Activated CD4-positive, alpha-beta T cell treated with anti-CD3 and anti-CD28 coated beads, Interleukin-10, Interleukin-2, amounts not matched to agents 100 ng/mL and 50 ng/mL, durations not matched to agents 16 hours and 8 hours (primary cell): ENCODE measurements around the gene TENM4.

Source experiments
- DNase-seq: peaks from one replicate; pipeline ENCODE4 v3.0.0-alpha.2; 2020

Gene TENM4

DNA sequence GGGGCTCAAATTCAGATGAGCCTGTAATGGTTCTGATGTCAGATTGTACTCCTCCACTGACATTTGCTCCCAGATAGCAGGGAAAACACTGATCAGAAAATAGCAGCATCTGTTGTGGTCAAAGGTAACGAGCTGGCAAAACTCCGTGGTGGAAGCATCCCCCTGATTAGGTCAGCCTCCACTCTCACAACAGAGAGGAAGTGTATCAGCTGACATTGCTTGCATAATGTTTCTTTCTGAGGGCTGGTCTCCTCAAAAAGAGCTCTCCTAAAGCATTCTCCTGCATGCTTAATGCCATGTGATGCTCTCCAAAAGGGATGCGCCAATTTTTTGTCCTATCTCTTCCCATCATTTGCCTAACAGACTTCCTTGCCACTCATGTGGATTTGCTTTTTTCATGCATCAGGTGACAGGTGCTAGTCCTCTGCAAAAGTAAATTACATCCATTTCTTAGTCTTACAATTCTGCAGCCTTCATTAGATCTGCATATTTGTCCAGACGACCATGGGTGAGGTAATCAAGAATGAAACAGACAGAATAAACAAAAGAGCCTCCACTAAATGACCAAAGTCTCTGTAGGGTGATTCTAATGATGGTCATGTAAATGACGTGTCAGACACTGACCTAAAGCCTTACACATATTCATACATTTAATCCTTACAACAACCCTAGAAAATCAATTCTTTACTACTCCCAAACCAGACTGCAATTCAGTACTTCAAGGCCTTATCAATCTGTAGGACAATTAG lies 6.4 kb upstream of the TENM4 start:
- no peak for DNase-seq

DNA sequence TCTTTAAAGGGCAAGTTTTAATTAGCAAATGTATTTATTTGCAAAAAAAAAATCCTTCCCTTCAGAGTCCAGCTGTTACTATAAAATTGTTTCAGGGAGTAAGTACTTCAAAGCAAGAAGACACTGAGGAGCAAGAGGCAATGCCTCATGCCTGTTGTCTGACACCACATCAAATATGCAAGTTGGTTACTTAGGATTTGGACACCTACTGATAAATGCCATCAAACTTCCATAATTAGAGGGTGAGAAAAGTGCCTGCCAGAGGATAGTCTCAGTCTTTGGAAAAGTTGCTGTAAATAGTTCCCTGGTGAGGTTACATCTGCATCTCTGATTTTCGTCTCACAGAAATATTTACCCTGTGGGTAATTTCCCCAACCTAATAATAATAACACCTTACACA lies 4.1 kb upstream of the TENM4 start:
- DNase-seq: no peak

DNA sequence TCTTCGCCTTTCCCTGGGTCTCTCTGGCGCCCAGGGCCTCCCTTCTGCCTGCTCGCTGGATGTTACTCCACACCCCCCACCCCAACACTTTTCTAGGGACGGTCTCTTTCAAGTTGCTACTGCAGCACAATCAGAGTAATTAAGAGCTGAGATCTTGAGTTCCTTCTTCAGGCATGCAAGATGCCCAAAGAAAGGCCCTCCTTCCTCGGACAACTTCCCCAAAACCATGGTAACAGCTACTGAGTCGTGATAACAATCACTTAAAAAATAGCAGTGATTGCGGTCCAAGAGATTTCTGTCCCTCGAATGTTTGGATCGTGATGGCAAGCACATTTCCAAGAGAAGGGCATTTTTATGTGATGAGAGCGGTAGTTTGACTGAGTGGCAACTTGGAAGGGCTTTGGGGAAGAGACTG lies 638 bp upstream of the TENM4 start:
- DNase-seq: no peak

DNA sequence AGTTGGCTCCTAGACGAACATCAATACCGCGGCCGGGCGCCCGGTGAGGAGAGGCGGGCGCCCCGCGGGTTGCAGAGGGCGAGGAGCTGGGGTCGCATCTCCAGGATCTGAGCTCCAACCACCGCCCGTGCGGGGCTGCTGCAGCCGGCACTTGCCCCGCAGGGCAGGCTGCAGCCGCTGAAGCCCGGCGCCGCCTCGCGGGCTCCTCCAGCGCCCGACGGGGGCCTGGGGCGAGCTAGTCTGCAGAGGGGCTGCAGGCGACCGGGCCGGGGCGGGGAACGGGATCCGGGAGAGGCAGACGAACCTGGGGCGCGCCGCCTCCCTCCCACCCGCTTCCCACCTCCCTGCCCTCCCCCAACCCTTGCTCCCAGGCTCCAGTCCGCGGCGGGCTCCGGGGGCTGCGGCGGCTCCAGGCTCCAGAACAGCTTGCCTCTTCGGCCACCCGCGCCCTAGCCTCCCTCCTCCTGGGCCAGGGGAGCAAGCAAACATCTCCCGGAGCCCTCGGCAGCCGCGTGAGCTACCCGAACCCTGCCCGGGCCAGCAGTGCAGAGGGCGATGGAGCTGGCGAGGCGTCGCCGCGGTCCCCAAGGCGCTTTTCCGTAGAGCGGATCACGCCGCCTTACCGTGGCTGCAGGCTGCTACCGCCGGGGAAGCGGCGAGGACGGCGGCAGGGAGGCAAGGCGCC lies 802 bp downstream of the TENM4 start:
- peak; percentile 15 for DNase-seq

DNA sequence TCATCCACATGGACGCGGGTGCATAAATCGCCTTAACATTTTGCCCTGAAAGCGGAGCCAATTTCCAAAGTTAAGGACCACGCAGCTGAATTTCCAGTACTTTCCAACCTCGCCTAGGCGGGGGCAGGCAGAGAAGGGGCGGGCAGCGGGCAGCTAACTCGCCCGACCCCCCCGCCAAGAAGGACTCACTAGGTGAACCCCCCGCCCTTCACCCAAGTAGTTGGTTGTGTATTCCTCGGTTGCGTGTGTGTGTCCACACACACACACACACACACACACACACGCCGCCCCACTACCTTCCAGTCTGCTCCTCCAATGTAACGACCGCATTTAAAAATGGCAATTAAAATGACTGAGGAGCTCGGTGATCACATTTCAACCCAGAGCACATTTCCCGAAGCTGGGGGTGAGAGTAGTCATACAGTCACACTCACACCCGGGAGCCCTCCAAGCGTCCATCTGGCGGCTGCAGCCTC lies 1.4 kb downstream of the TENM4 start:
- DNase-seq: no peak

DNA sequence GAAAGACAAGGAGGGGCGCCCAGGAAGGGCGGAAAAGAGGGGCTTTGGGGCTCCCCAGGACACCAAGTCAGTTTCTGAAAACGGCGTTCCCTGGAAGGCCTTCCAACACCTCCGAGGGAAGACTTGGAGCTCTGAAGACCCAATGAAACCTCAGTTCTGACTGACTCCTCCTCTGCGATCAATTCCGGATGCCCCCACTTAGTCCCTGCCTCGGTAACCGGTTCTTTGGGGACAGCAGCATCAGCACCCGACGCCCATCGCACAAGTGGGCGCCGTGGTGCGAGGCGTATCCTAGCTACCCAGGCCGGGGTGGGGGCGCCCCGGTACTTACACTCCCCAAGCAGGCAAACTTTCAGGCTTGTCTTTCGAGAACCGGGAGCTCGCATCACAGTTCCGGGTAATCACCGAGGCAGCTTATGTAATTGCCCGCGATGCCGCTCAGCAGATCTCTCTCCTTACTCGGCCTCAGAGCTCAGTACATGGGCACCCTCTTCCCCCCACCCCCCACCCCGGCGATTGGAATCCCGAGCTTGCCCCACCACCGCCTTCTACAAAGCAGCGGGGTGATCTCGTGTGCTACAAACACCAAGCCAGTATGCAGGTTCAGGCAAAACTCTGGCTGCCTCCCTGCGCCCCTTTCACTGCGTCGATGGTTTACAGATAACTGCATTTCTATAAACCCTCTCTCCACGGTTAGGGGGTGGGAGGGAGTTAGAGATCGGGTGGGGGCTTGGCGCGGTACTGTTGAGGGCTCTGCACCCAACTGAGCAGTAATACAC lies 2.0 kb downstream of the TENM4 start:
- DNase-seq: no peak

DNA sequence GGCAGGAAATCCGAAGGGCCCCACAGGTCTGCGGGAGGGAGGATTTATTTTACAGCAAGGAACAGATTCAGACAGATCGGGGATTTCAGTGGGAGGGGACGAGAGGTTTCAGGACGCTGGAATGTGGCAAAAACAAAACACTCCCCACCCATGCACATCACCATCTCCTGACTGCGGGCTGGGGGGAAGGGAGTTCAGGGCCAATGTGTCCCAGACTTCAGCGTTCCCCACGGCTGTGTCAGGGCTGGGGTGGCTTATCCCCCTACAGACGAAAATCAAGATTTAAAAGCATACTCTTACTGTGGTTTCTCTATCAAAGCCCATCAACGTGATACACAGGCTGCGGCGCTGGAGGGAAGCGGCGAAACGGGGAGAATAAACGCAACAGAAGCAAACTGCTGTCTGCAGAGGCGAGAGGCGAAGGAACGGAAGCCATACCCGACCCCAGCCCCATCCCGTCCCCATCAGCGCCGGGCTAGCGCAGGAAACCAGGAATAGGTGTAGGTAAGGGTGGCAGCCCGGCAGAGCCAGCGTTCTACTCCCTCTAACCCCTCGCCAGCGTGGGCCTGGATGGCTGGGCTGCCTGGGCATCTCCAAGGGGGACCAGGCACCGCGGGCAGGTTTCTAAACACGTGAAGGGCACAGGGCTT lies 2.7 kb downstream of the TENM4 start:
- no peak for DNase-seq

DNA sequence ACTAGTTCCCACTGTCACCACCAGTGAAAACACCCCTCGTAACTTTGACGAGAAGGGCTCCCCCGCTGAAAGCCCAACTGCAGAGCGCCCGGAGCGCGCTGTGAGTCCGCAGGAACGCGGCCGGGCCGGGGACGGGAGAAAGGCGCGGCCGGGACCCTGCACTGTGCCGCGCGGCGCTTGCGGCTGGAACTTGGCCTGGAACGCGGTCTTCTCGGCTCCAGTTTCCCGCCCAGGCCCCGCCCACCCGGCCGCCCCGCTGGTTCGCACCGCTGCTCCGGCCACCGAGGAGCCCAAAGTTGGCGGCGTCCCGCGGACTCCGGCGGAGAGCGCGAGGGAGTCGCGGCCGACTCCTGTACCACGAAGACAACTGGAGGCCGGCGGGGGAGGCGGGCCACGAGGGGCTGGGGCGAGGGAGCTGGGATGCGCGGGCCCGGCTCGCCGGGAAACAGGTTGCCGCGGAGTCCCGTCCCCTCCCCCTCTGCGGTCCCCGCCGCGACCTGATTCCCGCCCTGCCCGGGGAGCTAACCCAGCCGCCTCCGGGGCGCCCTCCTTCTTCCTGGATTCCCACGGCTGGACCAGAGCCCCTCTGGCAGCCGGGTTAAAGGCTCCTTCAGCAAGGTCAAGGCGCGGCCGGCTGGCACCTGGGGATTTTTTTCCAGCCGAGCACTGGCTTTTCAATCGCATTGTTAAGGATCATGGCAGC lies 3.4 kb downstream of the TENM4 start:
- no peak for DNase-seq

DNA sequence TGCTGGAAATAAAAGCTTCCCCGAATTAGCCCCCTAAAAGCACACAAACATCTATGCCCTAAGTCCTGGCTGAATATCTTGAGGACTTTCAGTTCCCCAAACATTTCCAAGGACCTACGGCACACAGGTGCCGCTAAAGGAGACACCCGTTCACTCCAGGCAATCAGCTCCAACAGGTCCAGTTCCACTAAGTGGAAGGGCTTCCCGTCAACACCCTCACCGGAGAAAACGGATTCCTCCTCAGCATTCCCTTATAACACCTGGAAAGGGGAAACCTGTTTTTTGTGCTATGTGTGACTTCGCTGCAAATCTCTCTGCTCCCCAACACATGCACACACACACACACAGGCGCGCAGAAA lies 3.9 kb downstream of the TENM4 start:
- no peak for DNase-seq

DNA sequence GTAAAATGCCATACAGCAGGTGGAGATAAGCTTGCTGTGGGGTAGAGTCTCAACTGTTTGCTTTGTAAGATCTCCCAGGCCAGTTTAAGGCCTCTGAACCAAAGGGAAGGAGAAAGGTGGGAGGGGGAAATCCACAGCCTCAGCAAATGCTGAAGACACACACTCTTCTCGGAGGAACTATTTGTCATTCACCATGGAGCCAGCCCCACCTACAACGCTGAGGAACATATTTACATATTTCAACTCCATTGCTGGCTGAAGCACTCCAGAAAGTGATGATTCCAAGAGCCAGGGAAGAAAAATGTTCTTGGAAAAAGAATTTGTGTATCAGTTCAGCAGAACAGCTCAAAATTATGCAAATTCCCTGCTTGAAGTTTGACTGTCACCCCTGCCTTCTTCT lies 6.5 kb downstream of the TENM4 start:
- no peak for DNase-seq

DNA sequence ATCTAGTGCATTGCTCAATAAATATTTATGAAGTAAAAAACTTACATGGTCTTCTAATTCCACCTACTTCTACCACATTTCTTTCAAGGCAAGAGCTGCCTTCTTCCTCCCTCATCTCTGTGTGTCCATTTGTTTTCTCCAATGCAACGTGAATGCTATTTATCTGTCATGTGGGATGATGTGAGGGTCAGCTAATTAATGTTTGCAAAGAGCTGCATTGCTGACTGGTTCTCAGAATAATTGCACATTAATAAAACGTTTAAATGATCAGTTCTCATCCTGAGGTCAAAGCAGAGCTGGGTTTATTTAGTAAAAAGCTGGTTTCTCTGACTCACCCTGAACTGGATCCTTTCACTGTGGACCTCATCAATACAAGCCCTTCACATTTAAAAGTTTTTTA lies 8.7 kb downstream of the TENM4 start:
- DNase-seq: no peak

DNA sequence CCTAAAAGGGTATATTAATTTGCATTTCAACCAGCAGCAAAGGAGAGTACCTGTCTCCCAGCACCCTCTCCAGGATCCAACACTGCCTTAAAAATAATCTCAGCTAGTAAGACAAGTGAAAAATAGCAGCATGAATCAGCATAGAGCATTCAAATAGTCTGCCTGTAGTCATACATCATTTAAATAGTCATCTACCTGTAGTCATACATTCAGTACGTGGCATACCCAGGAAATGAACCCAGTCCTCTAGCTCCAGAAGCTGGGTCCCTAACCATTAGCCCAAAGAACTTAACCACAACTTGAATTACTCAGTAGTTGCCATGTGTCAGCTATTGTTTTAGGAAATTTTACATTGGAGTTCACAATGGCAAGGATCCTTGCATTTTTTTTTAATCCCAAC lies 9.3 kb downstream of the TENM4 start:
- DNase-seq: no peak

DNA sequence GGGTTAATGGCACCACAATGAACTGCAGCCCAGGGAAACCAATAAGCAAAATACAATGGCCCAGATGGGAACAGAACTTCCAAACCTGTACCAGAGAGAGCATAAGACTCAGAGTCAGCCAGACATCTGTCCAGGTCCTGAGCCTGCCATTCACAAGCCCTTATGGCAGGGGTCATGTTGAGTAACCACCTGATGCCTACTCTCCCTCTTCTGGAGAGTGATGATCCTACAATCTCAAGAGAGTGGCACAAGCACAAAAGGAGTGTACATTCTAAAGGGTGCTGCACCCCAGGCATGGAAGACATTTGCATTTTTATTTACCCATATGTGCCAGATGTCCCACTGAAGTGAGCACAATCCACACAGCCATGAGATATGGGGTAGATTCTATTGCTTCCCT lies 10.6 kb downstream of the TENM4 start:
- no peak for DNase-seq

DNA sequence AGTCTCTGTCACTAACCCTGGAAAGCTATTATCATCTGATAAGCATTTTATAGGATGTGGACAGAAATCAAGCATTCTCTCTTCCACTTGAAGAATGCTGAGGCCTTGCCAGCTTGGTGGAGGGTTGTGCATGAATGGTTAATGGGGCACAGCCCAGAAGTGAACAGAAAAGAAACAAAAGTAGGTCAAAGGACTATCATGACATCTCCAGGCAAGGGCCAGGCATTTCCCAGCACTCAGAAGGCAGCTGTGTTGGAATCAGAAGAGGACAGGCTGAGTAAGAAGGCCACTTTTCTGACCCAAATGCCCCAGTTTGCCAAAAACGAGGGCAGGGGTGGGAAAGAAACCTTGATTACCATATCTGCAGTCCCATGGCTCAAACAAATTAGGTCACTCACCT lies 12.4 kb downstream of the TENM4 start:
- DNase-seq: no peak

DNA sequence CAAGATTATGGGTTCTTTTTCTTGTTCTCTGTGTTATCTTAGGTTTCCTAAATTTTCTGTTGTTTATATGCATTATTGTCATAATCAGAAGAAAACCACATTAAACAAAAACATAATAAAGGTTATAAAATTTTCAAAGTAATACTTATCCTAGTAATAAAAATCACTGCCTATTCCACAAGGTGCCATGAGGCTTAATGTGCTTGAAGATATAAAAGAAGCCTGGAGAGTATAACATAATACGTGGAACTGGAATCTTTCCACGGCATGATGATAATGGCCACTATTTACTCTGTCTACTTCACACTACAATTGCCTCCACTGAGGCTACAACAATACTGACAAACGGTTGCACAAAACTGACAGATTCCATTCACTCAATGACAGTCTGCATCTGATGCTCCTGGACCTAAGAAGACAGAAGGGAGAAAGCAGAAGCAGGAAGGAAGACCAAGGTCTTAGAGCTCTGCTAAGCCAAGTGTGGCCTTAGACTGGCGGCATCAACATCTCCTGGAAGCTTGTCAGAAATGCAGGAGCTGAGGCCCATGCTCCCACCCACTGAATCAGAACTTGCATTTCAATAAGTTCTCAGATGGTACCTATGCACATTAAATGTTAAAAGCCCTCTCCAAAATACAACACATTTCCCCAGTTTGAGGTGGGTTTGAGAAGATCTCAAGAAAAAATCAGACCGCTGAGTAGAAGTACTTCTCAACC lies 13.1 kb downstream of the TENM4 start:
- DNase-seq: no peak

DNA sequence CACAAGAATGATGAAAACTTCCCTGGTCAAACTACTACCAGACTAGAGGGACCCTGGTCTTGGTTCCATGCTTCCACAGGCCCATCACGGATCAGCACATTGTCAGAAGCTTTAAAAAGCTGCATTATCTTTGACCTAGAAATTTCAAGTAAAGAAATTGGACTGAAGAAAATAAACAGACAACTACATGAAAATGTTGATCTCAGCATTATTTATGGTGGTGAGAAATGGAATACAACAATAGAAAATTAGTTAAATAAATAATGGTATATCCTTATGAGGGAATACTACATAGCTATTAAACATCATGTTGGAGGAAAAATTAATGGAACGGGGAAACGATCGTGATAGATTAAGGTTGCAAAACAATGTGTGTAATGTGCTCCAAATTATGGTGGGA lies 13.7 kb downstream of the TENM4 start:
- DNase-seq: no peak

DNA sequence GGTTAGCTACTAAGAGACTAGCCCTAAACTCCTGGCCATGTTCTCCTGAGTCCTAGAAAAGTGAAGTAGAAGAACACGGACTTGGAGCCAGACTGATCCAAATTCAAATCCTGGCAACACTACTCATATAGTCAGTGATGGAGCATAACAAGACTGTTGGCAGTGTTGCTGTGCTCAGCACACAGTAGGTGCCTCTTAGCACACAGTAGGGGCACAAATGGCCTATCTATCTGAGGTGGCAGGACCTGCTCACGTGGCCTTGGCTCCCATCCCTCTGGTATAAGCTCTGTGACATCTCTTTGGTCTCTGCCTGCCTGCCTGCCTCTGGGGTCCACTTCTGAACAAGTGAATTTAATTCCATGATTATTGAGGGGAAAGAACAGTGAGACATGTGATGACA lies 15.4 kb downstream of the TENM4 start:
- DNase-seq: no peak

DNA sequence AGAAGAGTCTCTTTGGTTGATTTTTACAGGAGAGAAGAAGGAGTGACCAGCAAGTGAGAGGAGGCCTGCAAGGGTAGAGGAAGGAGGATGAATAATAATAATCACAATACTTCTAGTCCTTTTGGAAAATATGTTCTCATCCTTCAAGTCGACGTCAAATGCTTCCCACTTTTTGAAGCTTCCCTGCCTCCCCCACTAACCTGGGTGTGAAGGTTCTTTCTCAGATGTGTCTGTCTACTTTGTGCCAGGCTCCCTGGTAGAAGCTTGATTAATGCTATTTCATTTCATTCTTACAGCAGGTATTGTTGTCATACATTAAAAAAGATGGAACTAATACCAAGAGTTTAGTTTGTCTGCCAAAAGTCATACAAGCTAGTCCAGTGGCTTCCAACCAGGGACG lies 17.1 kb downstream of the TENM4 start:
- no peak for DNase-seq

DNA sequence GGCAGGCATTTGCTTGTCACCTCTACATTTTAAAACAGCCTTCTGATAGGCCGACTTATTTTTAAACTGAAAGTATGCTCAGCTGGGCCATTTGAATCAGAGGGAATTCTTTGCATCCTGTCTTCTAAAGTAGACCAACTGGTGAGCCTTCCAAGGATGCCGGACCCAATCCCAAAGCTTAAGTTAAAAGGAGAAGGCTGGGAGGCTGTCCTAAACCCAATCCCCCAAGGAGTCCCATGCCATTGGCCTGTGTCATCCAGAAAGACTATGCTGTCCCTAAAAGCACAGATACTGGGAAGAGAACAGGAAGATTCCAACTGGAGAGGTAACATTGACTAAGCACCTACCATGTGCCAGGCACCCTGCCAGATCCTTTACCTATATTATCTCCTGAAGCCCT lies 18.0 kb downstream of the TENM4 start:
- no peak for DNase-seq

DNA sequence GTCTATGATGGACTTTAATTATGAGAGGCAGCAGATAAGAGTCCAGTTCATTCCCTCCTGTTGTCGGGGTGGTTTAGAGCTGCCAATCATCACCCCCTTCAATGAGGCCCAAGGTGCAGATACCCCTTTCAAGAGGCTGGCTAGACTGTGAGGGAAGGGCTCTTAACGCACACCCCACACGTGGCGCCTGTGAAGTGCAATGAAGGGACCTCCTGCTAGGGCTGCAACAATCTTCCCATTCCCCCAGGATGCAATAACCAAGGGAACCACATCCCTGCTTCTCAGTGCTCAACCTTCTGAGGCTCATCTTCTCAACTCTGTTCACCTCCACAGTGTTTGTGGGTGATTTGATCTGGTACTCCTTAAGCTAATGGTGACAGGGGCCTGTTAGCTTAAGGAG lies 19.0 kb downstream of the TENM4 start:
- DNase-seq: no peak

DNA sequence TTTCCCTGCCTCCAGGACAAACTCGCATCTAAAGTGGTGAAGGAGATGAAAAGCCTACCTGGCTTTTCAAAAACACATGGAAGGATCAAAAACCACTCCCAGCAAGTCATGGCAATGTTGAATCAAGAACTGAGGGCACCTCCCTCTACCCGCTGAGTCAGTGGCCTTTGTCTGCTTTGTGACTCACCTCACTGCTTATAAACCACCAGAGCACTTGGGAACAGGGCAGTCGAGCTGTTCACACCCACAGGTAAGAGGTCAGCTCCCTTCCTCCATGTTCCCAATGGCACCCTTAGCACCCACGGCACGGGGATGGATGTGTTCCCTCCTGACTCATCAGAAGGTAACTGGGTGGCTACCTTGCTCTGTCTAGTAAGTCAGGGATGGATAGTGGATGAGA lies 21.7 kb downstream of the TENM4 start:
- no peak for DNase-seq

DNA sequence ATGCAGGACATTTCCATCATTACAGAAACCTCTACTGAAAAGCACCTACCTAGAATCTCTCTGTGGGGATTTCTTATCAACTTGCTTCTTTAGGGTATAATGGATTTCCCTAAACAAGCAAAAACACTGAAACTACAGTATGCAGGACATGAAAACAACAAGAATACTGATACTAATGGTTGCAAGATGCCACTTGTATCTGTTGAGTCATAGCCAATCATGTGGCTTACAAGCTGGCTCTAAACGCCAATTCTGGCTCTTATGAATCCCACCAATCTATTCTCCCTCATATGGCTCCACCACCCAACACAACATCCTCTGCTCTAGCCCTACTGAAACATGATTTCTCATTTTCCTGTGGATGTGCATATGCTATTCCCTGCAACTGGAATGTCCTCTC lies 22.6 kb downstream of the TENM4 start:
- DNase-seq: no peak
